H1 (cell line): ENCODE data around the gene PDE4D. TPM values are rescaled to one million over a fixed set of nuclear protein-coding genes. Genes with fewer than 3 reads are reported as not detected.

Source experiments
- CTCF ChIA-PET: fragments of 300-600 bp; sonication (Branson Sonifier 250); formaldehyde crosslinking; loops from one replicate; lab custom pipeline; 2021; ENCODE audit not compliant: partially characterized antibody; lab: Charles Lee
- POLR2A ChIA-PET: fragments of 300-600 bp; sonication (Branson Sonifier 250); formaldehyde crosslinking; loops from one replicate; lab custom pipeline; 2021; ENCODE audit warnings: inconsistent platforms; ENCODE audit not compliant: partially characterized antibody; lab: Charles Lee
- DNase-seq, 2 experiments: peaks; one replicate each; pipeline versions ENCODE4 v3.0.0 to v3.0.0-alpha.2; 2010 to 2022; ENCODE audit warnings: low spot score in 2 of 2, low read depth in 1 of 2, mixed read lengths in 1 of 2
- FAIRE-seq: peaks from 2 replicates; lab custom pipeline; 2011; peaks lifted over from hg19 to GRCh38; lab: Jason Lieb, UNC
- H2AFZ ChIP-seq: 2 replicates; pipeline ENCODE4 v1.8.1; 2012; ENCODE audit warnings: low read length, inconsistent platforms
- H2AK5ac ChIP-seq: 2 replicates; pipeline ENCODE4 v1.6.1; 2013; ENCODE audit warnings: low read depth, low read length
- H2BK120ac ChIP-seq: replicated peaks from 2 replicates; pipeline ENCODE3; 2013; ENCODE audit warnings: low read depth, low read length, inconsistent platforms
- H2BK12ac ChIP-seq: 2 replicates; pipeline ENCODE4 v1.6.1; 2013; ENCODE audit warnings: low read depth, low read length
- H2BK15ac ChIP-seq: 2 replicates; pipeline ENCODE4 v1.6.1; 2013; ENCODE audit warnings: low read length
- H2BK20ac ChIP-seq: 2 replicates; pipeline ENCODE4 v1.6.1; 2013; ENCODE audit warnings: low read length
- H2BK5ac ChIP-seq: 2 replicates; pipeline ENCODE4 v1.6.1; 2013; ENCODE audit warnings: low read depth, low read length
- H3K14ac ChIP-seq: 2 replicates; pipeline ENCODE4 v1.6.1; 2013; ENCODE audit warnings: inconsistent platforms; ENCODE audit not compliant: insufficient read length
- H3K18ac ChIP-seq: 2 replicates; pipeline ENCODE4 v1.6.1; 2013; ENCODE audit warnings: low read length; ENCODE audit errors: extremely low read depth
- H3K23ac ChIP-seq: 2 replicates; pipeline ENCODE4 v1.6.1; 2013; ENCODE audit warnings: inconsistent platforms; ENCODE audit not compliant: insufficient read length
- H3K23me2 ChIP-seq: 2 replicates; pipeline ENCODE4 v1.6.1; 2013; ENCODE audit warnings: low read depth, low read length
- H3K27ac ChIP-seq: 2 replicates; pipeline ENCODE4 v1.6.1; 2011; ENCODE audit warnings: low read depth, low read length, inconsistent platforms
- H3K27me3 ChIP-seq, 4 experiments: replicated peaks in 1 of 4; 1 replicate in 1 of 4; 2 replicates in 3 of 4; pipeline versions ENCODE4 v1.6.1 to v1.8.1; 2011 to 2013; ENCODE audit warnings: low read length in 3 of 4, mild to moderate bottlenecking in 3 of 4, inconsistent platforms in 2 of 4, mixed read lengths in 2 of 4, moderate library complexity in 1 of 4; ENCODE audit not compliant: control insufficient read depth in 3 of 4, insufficient read depth in 3 of 4; ENCODE audit errors: extremely low read depth in 1 of 4
- H3K36me3 ChIP-seq, 4 experiments: 2 replicates each; pipeline versions ENCODE4 v1.6.1 to v1.8.1; 2011 to 2013; ENCODE audit warnings: mild to moderate bottlenecking in 4 of 4, low read length in 3 of 4, moderate library complexity in 2 of 4, control low read depth in 1 of 4, inconsistent platforms in 1 of 4; ENCODE audit not compliant: insufficient read depth in 4 of 4, control insufficient read depth in 2 of 4
- H3K4ac ChIP-seq: replicated peaks from 2 replicates; pipeline ENCODE3; 2013; ENCODE audit warnings: low read length, low read depth, mixed read lengths, inconsistent platforms; ENCODE audit not compliant: insufficient read length
- H3K4me1 ChIP-seq, 4 experiments: replicated peaks in 1 of 4; 1 replicate in 1 of 4; 2 replicates in 3 of 4; pipeline versions ENCODE4 v1.6.1 to v1.8.1; 2011 to 2013; ENCODE audit warnings: low read length in 3 of 4, inconsistent platforms in 2 of 4, mixed read lengths in 1 of 4; ENCODE audit not compliant: insufficient read depth in 4 of 4, control insufficient read depth in 3 of 4
- H3K4me2 ChIP-seq, 2 experiments: 2 replicates each; pipeline versions ENCODE4 v1.6.1 to v1.8.1; 2011 to 2013; ENCODE audit warnings: low read depth in 2 of 2, low read length in 2 of 2, control low read depth in 1 of 2, inconsistent platforms in 1 of 2, mild to moderate bottlenecking in 1 of 2; ENCODE audit not compliant: insufficient read depth in 1 of 2
- H3K4me3 ChIP-seq, 4 experiments: fragments of 200-600, 300-600 bp in 1 of 4; sonication (generic), shearing (Covaris generic), sonication (Bioruptor Twin) in 1 of 4; 2 replicates each; pipeline versions ENCODE4 v1.5.1 to v1.8.1; 2011 to 2016; ENCODE audit warnings: low read length in 4 of 4, low read depth in 3 of 4, control low read depth in 2 of 4, inconsistent platforms in 2 of 4, mild to moderate bottlenecking in 2 of 4, mixed read lengths in 1 of 4, moderate library complexity in 1 of 4; ENCODE audit not compliant: insufficient read depth in 2 of 4; ENCODE audit errors: extremely low read depth in 1 of 4
- H3K56ac ChIP-seq: replicated peaks from 2 replicates; pipeline ENCODE3; 2013; ENCODE audit warnings: low read depth, mild to moderate bottlenecking, mixed read lengths, low read length, inconsistent platforms; ENCODE audit not compliant: insufficient read length
- H3K79me1 ChIP-seq: 2 replicates; pipeline ENCODE4 v1.6.1; 2013; ENCODE audit warnings: low read depth, low read length, control low read depth
- H3K79me2 ChIP-seq, 2 experiments: 2 replicates each; pipeline versions ENCODE4 v1.6.1 to v1.8.1; 2012 to 2013; ENCODE audit warnings: low read length in 2 of 2, mild to moderate bottlenecking in 2 of 2, inconsistent platforms in 1 of 2; ENCODE audit not compliant: insufficient read depth in 2 of 2, control insufficient read depth in 1 of 2
- H3K9ac ChIP-seq, 4 experiments: replicated peaks in 1 of 4; 1 replicate in 1 of 4; 2 replicates in 3 of 4; pipeline versions ENCODE4 v1.6.1 to v1.8.1; 2011 to 2013; ENCODE audit warnings: low read depth in 3 of 4, low read length in 3 of 4, control low read depth in 2 of 4, mild to moderate bottlenecking in 2 of 4, moderate library complexity in 2 of 4, inconsistent platforms in 1 of 4; ENCODE audit errors: extremely low read depth in 1 of 4
- H3K9me3 ChIP-seq, 2 experiments: 2 replicates each; pipeline versions ENCODE4 v1.6.1 to v1.8.1; 2012 to 2013; ENCODE audit warnings: mild to moderate bottlenecking in 2 of 2, moderate library complexity in 2 of 2, control low read depth in 1 of 2, inconsistent platforms in 1 of 2, low read depth in 1 of 2, low read length in 1 of 2, mixed read lengths in 1 of 2; ENCODE audit not compliant: insufficient read depth in 2 of 2
- H4K20me1 ChIP-seq, 2 experiments: replicated peaks in 1 of 2; 2 replicates each; pipeline versions ENCODE3 to v1.8.1; 2011 to 2013; ENCODE audit warnings: inconsistent platforms in 2 of 2, low read length in 2 of 2, mild to moderate bottlenecking in 1 of 2; ENCODE audit not compliant: insufficient read depth in 2 of 2, control insufficient read depth in 1 of 2
- H4K5ac ChIP-seq: 2 replicates; pipeline ENCODE4 v1.6.1; 2013; ENCODE audit warnings: low read length, low read depth, mixed read lengths, inconsistent platforms; ENCODE audit not compliant: insufficient read length
- H4K8ac ChIP-seq: 2 replicates; pipeline ENCODE4 v1.8.0; 2013; ENCODE audit warnings: mild to moderate bottlenecking, moderate library complexity, low read length, inconsistent platforms; ENCODE audit not compliant: insufficient read depth; ENCODE audit errors: extremely low read depth
- H4K91ac ChIP-seq: replicated peaks from 2 replicates; pipeline ENCODE3; 2013; ENCODE audit warnings: low read length, mixed read lengths, inconsistent platforms; ENCODE audit not compliant: insufficient read length
- ATF2 ChIP-seq: IDR thresholded peaks from 2 replicates; pipeline ENCODE4 v1.6.1; 2012; ENCODE audit warnings: low read length, inconsistent platforms
- ATF3 ChIP-seq: IDR thresholded peaks from 2 replicates; pipeline ENCODE4 v1.6.1; 2011; ENCODE audit warnings: low read depth, mild to moderate bottlenecking, low read length; ENCODE audit not compliant: insufficient read depth
- BACH1 ChIP-seq: IDR thresholded peaks from 2 replicates; pipeline ENCODE4 v1.6.1; 2012; ENCODE audit warnings: low read length, improper control_type of control experiment
- CBX8 ChIP-seq: fragments of 300-800, 300-1000 bp; sonication (generic); IDR thresholded peaks from 2 replicates; pipeline ENCODE4 v1.7.1; 2016; ENCODE audit warnings: low read depth, low read length, borderline replicate concordance
- CEBPB ChIP-seq: IDR thresholded peaks from 2 replicates; pipeline ENCODE4 v1.6.1; 2012; ENCODE audit warnings: low read depth, low read length
- MAX ChIP-seq: IDR thresholded peaks from 2 replicates; pipeline ENCODE4 v1.6.1; 2012; ENCODE audit warnings: inconsistent platforms
- NANOG ChIP-seq: IDR thresholded peaks from 2 replicates; pipeline ENCODE4 v1.6.1; 2011; ENCODE audit warnings: low read length, low read depth, mild to moderate bottlenecking, inconsistent platforms; ENCODE audit not compliant: insufficient read depth, poor library complexity, severe bottlenecking
- RXRA ChIP-seq: IDR thresholded peaks from 2 replicates; pipeline ENCODE4 v1.6.1; 2011; ENCODE audit warnings: low read depth, mild to moderate bottlenecking, low read length, moderate library complexity; ENCODE audit not compliant: insufficient read depth
- SP2 ChIP-seq: IDR thresholded peaks from 2 replicates; pipeline ENCODE4 v1.6.1; 2012; ENCODE audit warnings: mild to moderate bottlenecking, low read length, inconsistent platforms
- TBP ChIP-seq: IDR thresholded peaks from 2 replicates; pipeline ENCODE4 v1.6.1; 2011; ENCODE audit warnings: low read depth, low read length, improper control_type of control experiment
- WGBS, 2 experiments: shearing (Covaris generic) in 1 of 2; methylation state at CpG; one replicate each; pipeline versions ENCODE4 v1.1.6 to v1.1.7; 2013 to 2015; ENCODE audit warnings: low lambda C conversion rate in 2 of 2, mixed read lengths in 2 of 2, inconsistent platforms in 1 of 2, low coverage in 1 of 2, missing lambda C conversion rate in 1 of 2; ENCODE audit not compliant: insufficient replicate concordance in 2 of 2, insufficient coverage in 1 of 2, insufficient read length in 1 of 2; ENCODE audit errors: extremely low coverage in 1 of 2, missing lambda C conversion rate in 1 of 2; 5-methylcytosine and 5-hydroxymethylcytosine counted together
- polyA plus RNA-seq, 7 experiments: library from polyadenylated mRNA; depleted of rRNA in 3 of 7; stranded (reverse) in 5 of 7; unstranded in 2 of 7; fragments of >200 nt in 5 of 7; fragments of 200-250 nt in 2 of 7; gene quantifications; 1 replicate in 5 of 7; 2 replicates in 1 of 7; 4 replicates in 1 of 7; pipeline versions ENCODE4 v1.2.1 to v1.2.3, GENCODE V29; 2011 to 2013; ENCODE audit warnings: missing spikeins in 2 of 7, mixed read lengths in 2 of 7
- total RNA-seq: library from RNA; stranded (reverse); fragmentation: NEBNext Ultra II Directional; extraction: Animal tissue kit (Norgen Biotek cat#: 25700); gene quantifications from 2 replicates; pipeline ENCODE4 v1.2.1, GENCODE V29; 2021
- TF ChIP-seq, protein P1 (sequence below): IDR thresholded peaks from 2 replicates; pipeline ENCODE4 v1.6.1; 2011; ENCODE audit warnings: low read length, improper control_type of control experiment

Gene PDE4D
- total and polyA plus RNA-seq, 2 of the 8 experiments (the other 6 are each of a cell fraction or from before 2014, with no cell fraction given): 2.3 to 3.7 TPM

- H3K36me3 ChIP-seq: no peaks in the 10 kb centered on the region
- H3K4me3 ChIP-seq: no peak overlapping the region
- H3K14ac ChIP-seq: no peak overlapping the region
- H3K4me2 ChIP-seq: no peak overlapping the region
- no peak overlapping the region for H3K27ac ChIP-seq
- H3K79me2 ChIP-seq: no peaks in the 10 kb centered on the region
- CTCF ChIA-PET: interaction anchor here (0.7 to 6.5 kb wide), 15 partner anchors 11 to 445 kb away, joined by 3 to 51 read pairs (median 4); no protein-coding TSS in a partner anchor
- DNase-seq (no peak), FAIRE-seq (no peak)
- no peak overlapping the region for H2BK20ac ChIP-seq
- no peak overlapping the region for H2BK5ac ChIP-seq
- no peak overlapping the region for H4K5ac ChIP-seq
- no peak overlapping the region for H2BK15ac ChIP-seq
- H3K23me2 ChIP-seq: no peaks in the 10 kb centered on the region
- no peak overlapping the region for H2BK12ac ChIP-seq
- no peaks in the 10 kb centered on the region for H3K9me3 ChIP-seq
- H3K56ac ChIP-seq: no peak overlapping the region
- H3K18ac ChIP-seq: no peak overlapping the region
- no peak overlapping the region for H3K23ac ChIP-seq
- H2AFZ ChIP-seq: no peak overlapping the region
- POLR2A ChIA-PET: no interaction called here
- H4K91ac ChIP-seq: no peak overlapping the region
- no peak overlapping the region for H2AK5ac ChIP-seq
- TF ChIP-seq CEBPB (no peak), MAX (no peak), NANOG (no peak), ATF2 (no peak), ATF3 (no peak), CBX8 (no peak), TBP (no peak), BACH1 (no peak), RXRA (no peak), SP2 (no peak)
- TF ChIP-seq, protein P1, sequence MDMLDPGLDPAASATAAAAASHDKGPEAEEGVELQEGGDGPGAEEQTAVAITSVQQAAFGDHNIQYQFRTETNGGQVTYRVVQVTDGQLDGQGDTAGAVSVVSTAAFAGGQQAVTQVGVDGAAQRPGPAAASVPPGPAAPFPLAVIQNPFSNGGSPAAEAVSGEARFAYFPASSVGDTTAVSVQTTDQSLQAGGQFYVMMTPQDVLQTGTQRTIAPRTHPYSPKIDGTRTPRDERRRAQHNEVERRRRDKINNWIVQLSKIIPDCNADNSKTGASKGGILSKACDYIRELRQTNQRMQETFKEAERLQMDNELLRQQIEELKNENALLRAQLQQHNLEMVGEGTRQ: no peak
- H4K20me1 ChIP-seq: no peaks in the 10 kb centered on the region
- H3K79me1 ChIP-seq: no peaks in the 10 kb centered on the region
- H3K4ac ChIP-seq: no peak overlapping the region
- H3K27me3 ChIP-seq: no peaks in the 10 kb centered on the region
- peaks cover 0 to 3% (median 1%) of the 10 kb centered on the region in 4 experiments; a peak in 2 of 7 replicates for H3K4me1 ChIP-seq
- no peak overlapping the region for H4K8ac ChIP-seq
- no peak overlapping the region for H2BK120ac ChIP-seq
- no peak overlapping the region for H3K9ac ChIP-seq
- 95% methylated on average over 1 of the region's 1 CpG; no CpG with 5 or more reads in 1 of the 2 experiments for WGBS, 2 experiments
These were observed 232.2 kb downstream of the PDE4D start for GRCh38 chr5:59661311-59661710.
